Measurements from ENCODE around the gene CFAP47.
"Not testable (repeated sequence)": the region's sequence is repeated elsewhere in the genome, so short reads cannot be mapped to it uniquely, and the experiment has no call there.

Gene CFAP47, protein sequence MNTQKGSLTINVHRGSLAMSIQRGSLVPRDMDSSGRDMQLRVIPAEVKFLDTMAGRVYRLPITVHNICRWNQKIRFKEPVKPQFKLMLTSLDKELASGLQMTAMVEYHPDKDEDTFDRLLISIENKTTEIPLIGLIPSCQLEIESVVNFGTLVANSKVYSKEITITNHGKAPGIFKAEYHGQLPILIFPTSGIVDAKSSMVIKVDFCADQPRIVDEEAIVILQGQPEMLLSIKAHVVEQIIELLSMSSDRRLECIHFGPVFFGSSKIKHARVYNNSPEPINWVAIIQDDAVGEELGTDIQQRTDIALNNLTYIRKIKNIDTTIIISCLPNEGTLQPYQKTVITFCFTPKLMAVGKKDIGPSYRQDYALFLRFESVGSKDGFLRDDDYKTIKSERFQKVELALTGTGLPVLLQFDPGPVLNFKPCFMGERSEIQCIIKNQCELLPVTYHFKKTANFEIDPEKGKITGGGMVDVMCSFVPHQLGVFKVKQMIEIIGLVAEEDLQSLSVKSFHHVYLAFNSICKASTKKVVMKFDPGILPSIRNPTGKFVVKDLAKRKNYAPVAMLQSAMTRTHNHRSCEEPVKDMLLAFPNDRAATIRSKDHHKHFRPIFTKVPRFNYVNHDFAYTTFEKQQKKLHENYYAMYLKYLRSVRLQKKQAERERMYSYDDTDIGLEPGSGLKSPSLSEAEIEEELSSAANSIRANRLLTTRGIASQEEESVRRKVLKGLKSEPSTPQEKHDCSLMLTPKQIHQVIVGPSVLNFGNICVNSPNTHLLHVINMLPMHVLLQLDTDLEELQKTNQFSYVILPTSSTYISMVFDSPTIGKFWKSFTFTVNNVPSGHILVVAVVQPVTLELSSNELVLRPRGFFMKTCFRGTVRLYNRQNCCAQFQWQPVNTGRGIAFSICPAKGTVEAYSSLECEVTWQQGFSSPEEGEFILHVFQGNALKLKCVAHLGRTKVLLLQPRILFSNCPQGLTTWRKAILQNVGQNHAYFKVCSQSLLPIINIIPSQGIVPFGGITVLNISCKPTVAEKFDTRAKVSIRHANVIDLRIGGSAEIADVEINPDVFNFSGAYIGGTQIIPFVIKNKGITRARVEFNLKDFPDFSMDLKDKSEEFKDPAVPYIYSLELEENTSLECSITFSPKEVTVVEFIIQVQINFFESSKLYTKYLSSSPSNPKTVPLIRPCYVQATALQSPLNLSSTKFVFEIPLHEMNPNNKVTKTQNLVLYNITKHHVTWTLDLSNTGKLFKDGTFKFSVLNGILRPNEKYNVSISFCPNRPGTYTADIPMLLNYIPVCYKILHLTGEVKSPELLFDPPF (N-terminal part only)

GRCh38 chrX:35919536-35920309 is at the start of gene CFAP47:
TSS of gene CFAP47 (plus strand) at chrX:35919734. CDS start at chrX:35919800, 66 bp downstream.
- in situ Hi-C loops (cut with MboI; ENCODE audit: low sequenced_read_pairs): no loop called here

GRCh38 chrX:35880601-35881000 is 38.9 kb upstream of the CFAP47 start:
- in situ Hi-C loops (cut with MboI; ENCODE audit: low sequenced_read_pairs): no loop called here

GRCh38 chrX:35886135-35886534 is 33.4 kb upstream of the CFAP47 start:
- in situ Hi-C loops (cut with MboI; ENCODE audit: low sequenced_read_pairs): no loop called here

DNA sequence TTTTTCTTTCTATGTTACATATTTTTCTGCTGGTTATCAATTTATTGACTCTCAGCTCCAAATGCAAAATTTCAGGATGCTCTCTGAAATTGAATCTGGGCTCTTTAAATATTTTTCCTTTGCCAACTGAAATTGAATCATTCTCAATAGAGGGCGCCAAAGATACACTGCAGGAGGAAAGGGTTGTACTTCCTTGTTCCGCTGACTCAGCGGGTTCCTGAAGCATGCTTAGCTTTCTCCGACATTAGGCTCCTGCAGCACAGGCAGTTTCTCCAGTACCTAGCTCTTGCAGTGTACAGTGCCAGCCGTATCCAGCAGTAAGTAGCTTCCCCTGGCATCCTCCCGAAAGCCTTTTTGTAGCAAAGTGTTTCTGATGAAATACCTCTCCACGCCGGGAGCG is 28.8 kb upstream of the CFAP47 start:
- in situ Hi-C loops (cut with MboI; ENCODE audit: low sequenced_read_pairs): no loop called here

- in situ Hi-C loops (cut with MboI; ENCODE audit: low sequenced_read_pairs): not testable (repeated sequence)
Measured at GRCh38 chrX:35986816-35987215, 67.3 kb downstream of the CFAP47 start.

DNA sequence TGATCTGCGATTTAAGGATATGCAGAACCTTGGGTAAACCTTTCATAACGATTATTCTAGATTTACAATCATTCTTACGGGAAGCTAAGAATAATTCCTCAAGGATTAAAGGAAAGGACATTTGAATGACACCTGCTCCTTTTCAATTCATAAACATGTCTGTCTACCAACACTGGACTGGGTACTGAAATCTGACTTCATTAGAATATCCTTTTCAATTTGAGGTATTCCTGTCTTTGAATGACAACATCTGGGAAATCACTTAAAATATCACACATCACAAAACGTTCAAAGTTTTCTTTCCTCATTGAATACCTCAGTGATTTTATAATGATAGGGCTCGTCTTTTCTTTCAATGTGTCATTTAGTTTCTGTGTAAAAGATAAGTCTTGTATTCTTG is 87.7 kb downstream of the CFAP47 start:
- in situ Hi-C loops (cut with MboI; ENCODE audit: low sequenced_read_pairs): no loop called here

GRCh38 chrX:36019125-36019524 is 99.6 kb downstream of the CFAP47 start:
- in situ Hi-C loops (cut with MboI; ENCODE audit: low sequenced_read_pairs): no loop called here

DNA sequence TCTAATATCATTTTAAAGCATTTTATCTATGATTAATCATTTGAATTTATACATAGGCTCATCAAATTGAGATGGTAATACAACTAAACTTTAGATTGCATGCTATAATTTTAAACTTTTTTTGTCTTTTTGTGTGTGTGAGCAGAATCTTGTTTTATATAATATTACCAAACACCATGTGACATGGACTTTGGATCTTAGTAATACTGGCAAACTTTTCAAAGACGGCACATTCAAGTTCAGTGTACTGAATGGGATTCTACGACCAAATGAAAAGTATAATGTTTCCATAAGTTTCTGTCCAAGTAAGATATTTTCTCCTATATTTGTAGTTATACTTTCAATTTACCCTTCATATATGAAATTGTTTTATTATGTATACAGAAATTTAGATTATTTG is 116.0 kb downstream of the CFAP47 start:
- in situ Hi-C loops (cut with MboI; ENCODE audit: low sequenced_read_pairs): no loop called here

DNA sequence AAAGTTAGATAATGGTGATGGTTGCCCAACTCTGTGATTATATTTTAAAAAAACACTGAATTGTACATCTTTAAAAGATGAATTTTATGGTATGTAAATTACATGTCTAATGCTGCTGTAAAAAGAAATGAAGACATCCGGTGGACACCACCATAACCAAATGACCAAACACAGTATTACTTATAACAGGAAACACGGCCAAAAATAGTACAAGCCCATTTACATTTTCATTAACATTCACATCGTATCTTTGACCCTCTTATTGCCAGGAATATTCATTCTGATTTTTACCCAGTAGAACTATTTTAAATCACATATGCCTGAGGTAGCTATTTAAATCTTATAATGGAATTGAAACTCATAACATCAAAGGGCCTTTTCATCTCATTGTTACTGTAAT is 143.2 kb downstream of the CFAP47 start:
- in situ Hi-C loops (cut with MboI; ENCODE audit: low sequenced_read_pairs): no loop called here

GRCh38 chrX:36071061-36071460 is 151.5 kb downstream of the CFAP47 start:
- in situ Hi-C loops (cut with MboI; ENCODE audit: low sequenced_read_pairs): no loop called here

DNA sequence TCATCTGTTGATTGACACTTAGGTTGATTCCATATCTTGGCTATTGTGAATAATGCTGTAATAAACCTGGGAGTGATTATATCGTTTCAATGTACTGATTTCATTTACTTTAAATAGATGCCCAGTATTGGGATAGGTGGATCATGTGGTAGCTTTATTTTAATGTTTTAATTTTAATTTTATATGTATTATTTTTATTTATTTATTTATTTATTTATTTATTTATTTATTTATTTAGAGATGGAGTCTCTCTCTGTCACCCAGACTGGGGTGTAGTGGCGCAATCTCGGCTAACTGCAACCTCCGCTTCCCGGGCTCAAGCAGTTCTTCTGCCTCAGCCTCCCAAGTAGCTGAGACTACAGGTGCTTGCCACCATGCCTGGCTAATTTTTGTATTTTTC is 155.5 kb downstream of the CFAP47 start:
- in situ Hi-C loops (cut with MboI; ENCODE audit: low sequenced_read_pairs): not testable (repeated sequence)

- in situ Hi-C loops (cut with MboI; ENCODE audit: low sequenced_read_pairs): no loop called here
Measured at GRCh38 chrX:36083256-36083655, 163.7 kb downstream of the CFAP47 start.

DNA sequence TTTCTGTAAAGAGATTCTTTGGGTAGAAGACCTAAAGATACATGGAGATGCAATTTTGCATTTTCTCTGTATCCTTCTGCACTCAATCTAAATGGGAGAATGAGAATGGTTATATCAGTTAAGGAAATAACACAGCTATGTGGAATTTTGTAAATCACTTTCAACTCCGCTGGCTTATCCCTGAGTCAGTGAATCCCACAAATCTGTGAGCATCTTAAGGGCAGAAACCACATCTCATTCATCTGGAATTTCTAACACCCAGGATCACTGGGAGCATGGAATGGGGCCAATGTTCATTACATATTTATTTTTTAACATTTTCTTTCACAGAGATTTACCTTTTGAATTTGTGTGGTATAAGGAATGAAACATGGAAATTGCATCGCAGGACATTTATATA is 167.8 kb downstream of the CFAP47 start:
- in situ Hi-C loops (cut with MboI; ENCODE audit: low sequenced_read_pairs): no loop called here

DNA sequence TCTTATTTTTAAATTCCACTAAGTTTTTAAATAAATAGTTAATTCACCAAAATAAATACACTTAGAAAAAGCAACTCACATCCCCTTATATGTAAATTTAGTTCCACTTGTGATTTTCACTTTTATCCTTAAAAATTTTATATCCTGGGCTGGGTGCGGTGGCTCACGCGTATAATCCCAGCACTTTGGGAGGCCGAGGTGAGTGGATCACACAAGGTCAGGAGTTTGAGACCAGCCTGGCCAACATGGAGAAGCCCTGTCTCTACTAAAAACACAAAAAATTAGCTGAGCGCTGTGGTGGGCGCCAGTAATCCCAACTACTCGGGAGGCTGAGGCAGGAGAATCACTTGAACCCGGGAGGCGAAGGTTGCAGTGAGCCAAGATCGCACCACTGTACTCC is 169.4 kb downstream of the CFAP47 start:
- in situ Hi-C loops (cut with MboI; ENCODE audit: low sequenced_read_pairs): not testable (repeated sequence)

DNA sequence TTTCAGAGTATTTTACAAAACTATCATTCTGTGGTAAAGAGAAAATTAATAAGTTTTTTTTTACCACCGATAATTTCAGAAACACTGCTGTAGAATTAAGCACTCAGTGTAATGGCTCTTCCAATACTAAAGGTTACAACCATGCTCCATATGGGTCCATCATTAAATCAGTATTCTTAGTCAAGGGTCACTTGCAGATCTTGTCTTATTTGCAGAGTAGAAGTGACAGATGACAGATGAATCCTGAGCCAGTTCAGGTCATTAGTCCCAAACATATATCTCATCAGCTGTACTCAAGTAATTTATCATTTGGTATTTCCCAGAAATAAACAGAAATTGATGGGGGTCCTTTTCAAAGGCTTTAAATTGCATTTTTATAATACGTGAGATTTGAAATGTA is 182.9 kb downstream of the CFAP47 start:
- in situ Hi-C loops (cut with MboI; ENCODE audit: low sequenced_read_pairs): no loop called here

- in situ Hi-C loops (cut with MboI; ENCODE audit: low sequenced_read_pairs): no loop called here
Measured at GRCh38 chrX:36116222-36116621, 196.7 kb downstream of the CFAP47 start.

DNA sequence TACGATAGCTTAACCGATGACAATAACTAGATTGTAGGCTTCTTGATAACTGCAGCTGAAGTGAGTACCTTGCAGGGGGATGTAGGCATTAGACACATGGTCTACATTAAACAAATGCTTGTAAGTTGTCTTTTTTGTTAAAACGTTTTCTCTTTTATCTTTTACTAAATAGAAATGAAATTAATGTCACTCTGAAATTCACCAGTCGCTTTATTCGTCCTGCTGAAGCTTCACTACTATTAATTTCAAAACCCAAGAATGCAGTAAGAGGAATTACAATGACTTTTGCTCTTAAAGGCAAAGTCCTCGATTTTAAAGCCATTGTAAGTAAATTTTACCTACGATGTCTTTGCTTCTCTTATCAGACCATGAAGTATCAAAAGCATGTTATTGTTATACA is 239.7 kb downstream of the CFAP47 start:
- in situ Hi-C loops (cut with MboI; ENCODE audit: low sequenced_read_pairs): no loop called here

DNA sequence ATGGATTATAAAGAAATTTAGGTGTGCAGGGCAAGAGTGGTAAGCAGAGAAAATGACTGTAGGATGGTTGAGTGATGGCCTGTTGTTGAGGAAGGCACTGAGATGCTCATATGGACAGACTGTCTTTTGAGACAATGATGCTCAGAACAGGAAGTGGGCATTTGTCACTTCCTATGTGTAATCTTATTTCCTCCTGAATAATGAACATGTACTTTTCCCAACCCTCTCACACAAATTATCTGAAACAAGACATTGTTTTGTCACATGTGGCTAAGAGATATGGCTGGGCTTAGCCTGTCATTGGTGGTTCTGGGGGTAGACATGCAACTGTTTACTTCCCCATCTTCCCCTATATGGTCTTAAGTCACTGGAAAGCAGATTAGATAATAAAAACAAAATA is 240.5 kb downstream of the CFAP47 start:
- in situ Hi-C loops (cut with MboI; ENCODE audit: low sequenced_read_pairs): no loop called here

- in situ Hi-C loops (cut with MboI; ENCODE audit: low sequenced_read_pairs): no loop called here
Measured at GRCh38 chrX:36198575-36198974, 279.0 kb downstream of the CFAP47 start.

DNA sequence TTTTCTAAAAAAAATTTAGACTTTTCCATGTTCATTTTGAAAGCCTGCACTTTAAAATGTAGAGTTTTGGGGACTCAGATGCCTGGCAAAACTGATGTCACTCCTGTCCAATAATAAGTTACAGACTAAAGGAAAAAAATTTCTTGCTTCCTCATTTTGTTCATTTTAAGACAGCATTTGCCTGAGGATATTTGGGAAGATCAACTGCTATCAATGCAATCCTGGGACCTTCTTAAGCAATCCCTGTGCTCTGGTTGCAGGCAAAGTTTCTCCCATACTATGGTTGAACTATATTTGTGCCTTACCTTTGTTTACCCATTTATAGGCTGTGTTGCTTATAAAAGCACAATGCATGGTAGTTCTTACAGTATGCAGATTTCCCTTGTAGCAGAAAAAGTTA is 280.4 kb downstream of the CFAP47 start:
- in situ Hi-C loops (cut with MboI; ENCODE audit: low sequenced_read_pairs): no loop called here
